Adrenal gland (tissue), 12 donors: Measurements from ENCODE around the gene PDE2A. TPM values are rescaled to one million over a fixed set of nuclear protein-coding genes. Genes with fewer than 3 reads are reported as not detected.

Source experiments
- DNase-seq, 7 donors: peaks; one replicate each; pipeline ENCODE4 v3.0.0-alpha.2; 2019 to 2020
- H3K27ac ChIP-seq, 5 donors: fragments of 200-600 bp; sonication (generic) in 4 of 5; 1 replicate in 3 of 5; 2 replicates in 2 of 5; pipeline versions ENCODE4 v1.5.1 to v1.8.0; 2016 to 2020; ENCODE audit warnings: mild to moderate bottlenecking in 1 of 5
- H3K27me3 ChIP-seq: fragments of 200-600 bp; 2 replicates; pipeline ENCODE4 v1.8.0; 2021
- H3K36me3 ChIP-seq, 2 donors: fragments of 200-600 bp; replicated peaks in 1 of 2; 1 replicate in 1 of 2; 2 replicates in 1 of 2; pipeline versions ENCODE4 v1.5.1 to v1.8.0; 2018 to 2022
- H3K4me1 ChIP-seq, 2 donors: fragments of 200-600 bp; replicated peaks in 1 of 2; 1 replicate in 1 of 2; 2 replicates in 1 of 2; pipeline versions ENCODE4 v1.5.1 to v1.8.0; 2018 to 2021
- H3K4me3 ChIP-seq, 4 donors: fragments of 200-600 bp; sonication (generic) in 3 of 4; one replicate each; pipeline ENCODE4 v1.5.1; 2016 to 2018
- H3K9me3 ChIP-seq, 3 donors: fragments of 200-600 bp; sonication (generic) in 1 of 3; replicated peaks in 1 of 3; 1 replicate in 2 of 3; 2 replicates in 1 of 3; pipeline versions ENCODE4 v1.5.1 to v1.8.0; 2016 to 2021
- CTCF ChIP-seq, 6 experiments: fragments of 450-650 bp in 4 of 6; fragments of 200-600 bp in 2 of 6; sonication (generic) in 1 of 6; IDR thresholded peaks; 1 replicate in 5 of 6; 2 replicates in 1 of 6; pipeline versions ENCODE4 v1.5.1 to v1.8.0; 2016 to 2021; ENCODE audit warnings: antibody characterized with exemption in 6 of 6, mild to moderate bottlenecking in 2 of 6, moderate library complexity in 1 of 6
- POLR2A ChIP-seq, 2 donors: fragments of 450-650 bp; IDR thresholded peaks; one replicate each; pipeline ENCODE4 v1.6.1; 2017; ENCODE audit warnings: antibody characterized with exemption in 2 of 2, mild to moderate bottlenecking in 2 of 2, moderate library complexity in 1 of 2
- WGBS, 4 donors: extraction: QIAGEN DNeasy Blood & Tissue Kit in 2 of 4; methylation state at CpG; one replicate each; pipeline versions ENCODE4 v1.1.5 to v1.1.7; 2013 to 2017; 5-methylcytosine and 5-hydroxymethylcytosine counted together
- intact Hi-C, 2 donors: fragments of 100-400 bp; cut with DNase I; formaldehyde crosslinking; loops; one replicate each; pipeline versions ENCODE4 v1.14.1 to v1.15.0; 2022 to 2023
- polyA plus RNA-seq, 3 donors: library from polyadenylated mRNA; stranded (reverse); fragments of 200-250 nt in 2 of 3; fragments of 350-450 nt in 1 of 3; fragmentation: Illumina TruSeq in 1 of 3; extraction: RNeasy Lipid Tissue Mini Kit (QIAGEN cat#74804) in 1 of 3; gene quantifications; one replicate each; pipeline ENCODE4 v1.2.3, GENCODE V29; 2013 to 2014
- total RNA-seq, 9 donors: library from RNA; depleted of rRNA in 4 of 9; stranded (reverse); fragments of >200 nt in 4 of 9; fragments of 120-200 nt in 1 of 9; fragmentation: NEBNext Ultra II Directional in 1 of 9; extraction: Animal tissue kit (Norgen Biotek cat#: 25700) in 1 of 9; gene quantifications; one replicate each; pipeline versions ENCODE4 v1.1.0 to v1.2.4, GENCODE V29; 2013 to 2023
- donor health status: healthy with polysubstance abuse.
- donor health status: Bipolar disorder and iron deficiency.
- donor health status: DM: yes; HTN: yes; CAD: no.
- donor health status: DM: no; HTN: no; CAD: no.
- donor health status: DM: no; HTN: no; CAD: no.
- donor health status: DM: yes; HTN: yes; CAD: no.

The PDE2A gene
- total and polyA plus RNA-seq, 12 donors = 11.5 to 226 (median 67.6) TPM

- H3K4me1 ChIP-seq = peaks cover 0 to 27% of the 10 kb centered on the region in 2 donors
- no peaks in the 10 kb centered on the region for H3K9me3 ChIP-seq
- 55 to 75% (median 62%) methylated on average over 6 to 11 of the region's 11 CpGs for WGBS, 4 donors
- TF ChIP-seq POLR2A (IDR thresholded peaks at IDR 0.05) (no peak), CTCF (IDR thresholded peaks at IDR 0.05) (no peak)
- intact Hi-C loops = no loop called here
- peaks cover 0 to 96% of the 10 kb centered on the region in 2 donors for H3K36me3 ChIP-seq
- H3K27me3 ChIP-seq = no peaks in the 10 kb centered on the region
- peak overlapping the region in 2 of 5 donors; percentile 56 to 80 for H3K27ac ChIP-seq
- DNase-seq = peak in 3 of 7 donors; percentile 47 to 77 (median 64)
- H3K4me3 ChIP-seq = no peak overlapping the region
Observed at GRCh38 chr11:72703267-72704008, 29.2 kb upstream of the PDE2A start.

- Histone ChIP-seq H3K27ac (peak overlapping the region in 2 of 5 donors; percentile 56 to 80), H3K4me1 (peaks cover 0 to 27% of the 10 kb centered on the region in 2 donors), H3K27me3 (no peaks in the 10 kb centered on the region), H3K9me3 (no peaks in the 10 kb centered on the region), H3K36me3 (peaks cover 0 to 96% of the 10 kb centered on the region in 2 donors), H3K4me3 (no peak overlapping the region)
- no peak for DNase-seq
- intact Hi-C loops = no loop called here
- 71 to 83% (median 79%) methylated on average over 10 to 15 of the region's 15 CpGs for WGBS, 4 donors
- no peak for TF ChIP-seq CTCF (IDR thresholded peaks at IDR 0.05)
- TF ChIP-seq POLR2A (IDR thresholded peaks at IDR 0.05) = no peak
Observed at GRCh38 chr11:72702577-72703241, 28.5 kb upstream of the PDE2A start.

GRCh38 chr11:72702096-72702495 lies 27.9 kb upstream of the PDE2A start:
- 64 to 81% (median 73%) methylated on average over 6 to 7 of the region's 7 CpGs; no CpG with 5 or more reads in 1 of the 4 donors for WGBS, 4 donors
- TF ChIP-seq CTCF (IDR thresholded peaks at IDR 0.05) = no peak
- no peak for TF ChIP-seq POLR2A (IDR thresholded peaks at IDR 0.05)
- Histone ChIP-seq H3K36me3 (peaks cover 0 to 96% of the 10 kb centered on the region in 2 donors), H3K27me3 (no peaks in the 10 kb centered on the region), H3K4me3 (no peak overlapping the region), H3K27ac (peak overlapping the region in 1 of 5 donors; percentile 80), H3K9me3 (no peaks in the 10 kb centered on the region), H3K4me1 (peaks cover 0 to 27% of the 10 kb centered on the region in 2 donors)
- intact Hi-C loops = no loop called here
- DNase-seq = no peak

- 80 to 89% (median 87%) methylated on average over 1 to 10 of the region's 10 CpGs for WGBS, 4 donors
- intact Hi-C loops = no loop called here
- Histone ChIP-seq H3K9me3 (no peaks in the 10 kb centered on the region), H3K4me3 (no peak overlapping the region), H3K27ac (peak overlapping the region in 1 of 5 donors; percentile 80), H3K36me3 (peaks cover 0 to 96% of the 10 kb centered on the region in 2 donors), H3K4me1 (peaks cover 0 to 27% of the 10 kb centered on the region in 2 donors), H3K27me3 (no peaks in the 10 kb centered on the region)
- TF ChIP-seq POLR2A (IDR thresholded peaks at IDR 0.05) = no peak
- no peak for TF ChIP-seq CTCF (IDR thresholded peaks at IDR 0.05)
- DNase-seq = no peak
Observed at GRCh38 chr11:72701466-72701865, 27.2 kb upstream of the PDE2A start.
